Superior temporal gyrus (tissue), 1 donor: ENCODE results near the gene CD36.

Source experiments
- DNase-seq: peaks from one replicate; pipeline ENCODE4 v3.0.0-alpha.2; 2016; ENCODE audit errors: extremely low spot score

The CD36 gene

GRCh38 chr7:80703272-80703671, 64.8 kb downstream of the CD36 start:
- no peak for DNase-seq

- DNase-seq: no peak
Measured at GRCh38 chr7:80705130-80705781, 66.8 kb downstream of the CD36 start.

- DNase-seq: no peak
Measured at GRCh38 chr7:80707318-80707717, 68.9 kb downstream of the CD36 start.

GRCh38 chr7:80708123-80708522, 69.7 kb downstream of the CD36 start:
- DNase-seq: no peak

- DNase-seq: no peak
Measured at GRCh38 chr7:80711531-80711930, 73.1 kb downstream of the CD36 start.

- DNase-seq: no peak
Measured at GRCh38 chr7:80719261-80719660, 80.8 kb downstream of the CD36 start.

GRCh38 chr7:80720146-80720545, 81.7 kb downstream of the CD36 start:
- DNase-seq: no peak

GRCh38 chr7:80721883-80722615, 83.6 kb downstream of the CD36 start:
- peak; percentile 68 for DNase-seq

GRCh38 chr7:80722616-80723195, 84.3 kb downstream of the CD36 start:
- no peak for DNase-seq

- DNase-seq: no peak
Measured at GRCh38 chr7:80724249-80724871, 85.9 kb downstream of the CD36 start.

- DNase-seq: no peak
Measured at GRCh38 chr7:80725181-80725611, 86.8 kb downstream of the CD36 start.
